ENCODE measurements around the gene SLC24A4.

The SLC24A4 gene

GRCh38 chr14:92407410-92407809 is 84.4 kb downstream of the SLC24A4 start:
- DNase-seq = no peak

- no peak for DNase-seq
Observed at GRCh38 chr14:92409043-92409442, 86.1 kb downstream of the SLC24A4 start.

GRCh38 chr14:92411135-92411534 is 88.2 kb downstream of the SLC24A4 start:
- DNase-seq = no peak

- no peak for DNase-seq
Observed at GRCh38 chr14:92411941-92412340, 89.0 kb downstream of the SLC24A4 start.

GRCh38 chr14:92412912-92413311 is 89.9 kb downstream of the SLC24A4 start:
- DNase-seq = peak; percentile 67

GRCh38 chr14:92413379-92413778 is 90.4 kb downstream of the SLC24A4 start:
- DNase-seq = peak; percentile 19

- DNase-seq = no peak
Observed at GRCh38 chr14:92414690-92415445, 91.9 kb downstream of the SLC24A4 start.

GRCh38 chr14:92415969-92416368 is 93.0 kb downstream of the SLC24A4 start:
- DNase-seq = no peak

GRCh38 chr14:92416544-92416943 is 93.6 kb downstream of the SLC24A4 start:
- no peak for DNase-seq

- no peak for DNase-seq
Observed at GRCh38 chr14:92417759-92418158, 94.8 kb downstream of the SLC24A4 start.

GRCh38 chr14:92421751-92422150 is 98.8 kb downstream of the SLC24A4 start:
- no peak for DNase-seq

GRCh38 chr14:92425101-92425500 is 102.1 kb downstream of the SLC24A4 start:
- DNase-seq = no peak

- DNase-seq = no peak
Observed at GRCh38 chr14:92426237-92426636, 103.3 kb downstream of the SLC24A4 start.

GRCh38 chr14:92427096-92427495 is 104.1 kb downstream of the SLC24A4 start:
- no peak for DNase-seq

GRCh38 chr14:92430686-92431085 is 107.7 kb downstream of the SLC24A4 start:
- no peak for DNase-seq

- DNase-seq = no peak
Observed at GRCh38 chr14:92431199-92431725, 108.3 kb downstream of the SLC24A4 start.

- DNase-seq = no peak
Observed at GRCh38 chr14:92433407-92433806, 110.4 kb downstream of the SLC24A4 start.

GRCh38 chr14:92435154-92435553 is 112.2 kb downstream of the SLC24A4 start:
- DNase-seq = no peak

GRCh38 chr14:92436115-92436776 is 113.3 kb downstream of the SLC24A4 start:
- no peak for DNase-seq

GRCh38 chr14:92437309-92437708 is 114.3 kb downstream of the SLC24A4 start:
- DNase-seq = no peak

GRCh38 chr14:92437729-92438285 is 114.8 kb downstream of the SLC24A4 start:
- no peak for DNase-seq

- DNase-seq = peak; percentile 29
Observed at GRCh38 chr14:92439537-92440344, 116.8 kb downstream of the SLC24A4 start.

All from NCI-H2171 (cell line).